Neural cell (in vitro differentiated cells): ENCODE results near the gene DCAF16.

Experiments
- EP300 ChIP-seq: fragments of 450-650 bp; conservative IDR thresholded peaks from 2 replicates; pipeline ENCODE4 v1.6.1; 2014; ENCODE audit warnings: antibody characterized with exemption, mild to moderate bottlenecking, moderate library complexity; ENCODE audit not compliant: poor library complexity, severe bottlenecking
- EZH2 ChIP-seq: fragments of 200-600, 300-800 bp; shearing (Covaris generic), sonication (generic); IDR thresholded peaks from 2 replicates; pipeline ENCODE4 v1.6.1; 2014; ENCODE audit warnings: antibody characterized with exemption, low read length, borderline replicate concordance, mild to moderate bottlenecking; ENCODE audit not compliant: insufficient read depth, poor library complexity, severe bottlenecking
- MXI1 ChIP-seq: fragments of 450-650 bp; conservative IDR thresholded peaks from 2 replicates; pipeline ENCODE4 v1.6.1; 2014; ENCODE audit warnings: antibody characterized with exemption, mild to moderate bottlenecking; ENCODE audit not compliant: poor library complexity, severe bottlenecking
- POLR2AphosphoS5 ChIP-seq: IDR thresholded peaks from 2 replicates; pipeline ENCODE4 v1.6.1; 2012
- SMC3 ChIP-seq: fragments of 450-650 bp; conservative IDR thresholded peaks from 2 replicates; pipeline ENCODE4 v1.6.1; 2014; ENCODE audit warnings: antibody characterized with exemption, mild to moderate bottlenecking, moderate library complexity; ENCODE audit not compliant: poor library complexity
- TAF1 ChIP-seq: IDR thresholded peaks from 2 replicates; pipeline ENCODE4 v1.6.1; 2012; ENCODE audit warnings: low read depth
- TF ChIP-seq, protein P1 (sequence below): fragments of 450-650 bp; IDR thresholded peaks from 2 replicates; pipeline ENCODE4 v1.5.1; 2014; ENCODE audit warnings: antibody characterized with exemption, mild to moderate bottlenecking, moderate library complexity; ENCODE audit not compliant: poor library complexity, severe bottlenecking
- TF ChIP-seq, protein P2 (sequence below): IDR thresholded peaks from 2 replicates; pipeline ENCODE4 v1.6.1; 2012; ENCODE audit warnings: borderline replicate concordance

DNA sequence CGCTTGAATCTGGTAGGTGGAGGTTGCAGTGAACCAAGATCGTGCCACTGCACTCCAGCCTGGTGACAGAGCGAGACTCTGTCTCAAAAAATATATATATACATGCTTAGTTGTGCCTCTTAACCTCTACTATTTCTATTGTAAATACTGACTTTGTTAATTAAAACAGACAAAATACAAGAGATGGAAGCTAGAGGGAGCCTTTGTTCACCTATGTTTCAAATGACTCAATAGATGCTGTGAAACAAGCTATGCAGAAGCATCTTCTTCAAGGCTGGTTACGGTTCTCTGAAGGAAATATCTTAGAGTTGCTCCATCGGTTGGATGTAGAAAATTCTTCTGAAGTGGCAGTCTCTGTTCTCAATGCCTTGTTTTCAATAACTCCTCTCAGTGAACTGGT, 6.5 kb upstream of the DCAF16 start:
- TF ChIP-seq, protein P1, sequence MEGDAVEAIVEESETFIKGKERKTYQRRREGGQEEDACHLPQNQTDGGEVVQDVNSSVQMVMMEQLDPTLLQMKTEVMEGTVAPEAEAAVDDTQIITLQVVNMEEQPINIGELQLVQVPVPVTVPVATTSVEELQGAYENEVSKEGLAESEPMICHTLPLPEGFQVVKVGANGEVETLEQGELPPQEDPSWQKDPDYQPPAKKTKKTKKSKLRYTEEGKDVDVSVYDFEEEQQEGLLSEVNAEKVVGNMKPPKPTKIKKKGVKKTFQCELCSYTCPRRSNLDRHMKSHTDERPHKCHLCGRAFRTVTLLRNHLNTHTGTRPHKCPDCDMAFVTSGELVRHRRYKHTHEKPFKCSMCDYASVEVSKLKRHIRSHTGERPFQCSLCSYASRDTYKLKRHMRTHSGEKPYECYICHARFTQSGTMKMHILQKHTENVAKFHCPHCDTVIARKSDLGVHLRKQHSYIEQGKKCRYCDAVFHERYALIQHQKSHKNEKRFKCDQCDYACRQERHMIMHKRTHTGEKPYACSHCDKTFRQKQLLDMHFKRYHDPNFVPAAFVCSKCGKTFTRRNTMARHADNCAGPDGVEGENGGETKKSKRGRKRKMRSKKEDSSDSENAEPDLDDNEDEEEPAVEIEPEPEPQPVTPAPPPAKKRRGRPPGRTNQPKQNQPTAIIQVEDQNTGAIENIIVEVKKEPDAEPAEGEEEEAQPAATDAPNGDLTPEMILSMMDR, result peak; percentile 80
- TF ChIP-seq POLR2AphosphoS5, result no peak
- TF ChIP-seq EP300, result no peak
- TF ChIP-seq EZH2, result no peak
- no peak for TF ChIP-seq TAF1
- peak; percentile 87 for TF ChIP-seq SMC3
- TF ChIP-seq, protein P2, sequence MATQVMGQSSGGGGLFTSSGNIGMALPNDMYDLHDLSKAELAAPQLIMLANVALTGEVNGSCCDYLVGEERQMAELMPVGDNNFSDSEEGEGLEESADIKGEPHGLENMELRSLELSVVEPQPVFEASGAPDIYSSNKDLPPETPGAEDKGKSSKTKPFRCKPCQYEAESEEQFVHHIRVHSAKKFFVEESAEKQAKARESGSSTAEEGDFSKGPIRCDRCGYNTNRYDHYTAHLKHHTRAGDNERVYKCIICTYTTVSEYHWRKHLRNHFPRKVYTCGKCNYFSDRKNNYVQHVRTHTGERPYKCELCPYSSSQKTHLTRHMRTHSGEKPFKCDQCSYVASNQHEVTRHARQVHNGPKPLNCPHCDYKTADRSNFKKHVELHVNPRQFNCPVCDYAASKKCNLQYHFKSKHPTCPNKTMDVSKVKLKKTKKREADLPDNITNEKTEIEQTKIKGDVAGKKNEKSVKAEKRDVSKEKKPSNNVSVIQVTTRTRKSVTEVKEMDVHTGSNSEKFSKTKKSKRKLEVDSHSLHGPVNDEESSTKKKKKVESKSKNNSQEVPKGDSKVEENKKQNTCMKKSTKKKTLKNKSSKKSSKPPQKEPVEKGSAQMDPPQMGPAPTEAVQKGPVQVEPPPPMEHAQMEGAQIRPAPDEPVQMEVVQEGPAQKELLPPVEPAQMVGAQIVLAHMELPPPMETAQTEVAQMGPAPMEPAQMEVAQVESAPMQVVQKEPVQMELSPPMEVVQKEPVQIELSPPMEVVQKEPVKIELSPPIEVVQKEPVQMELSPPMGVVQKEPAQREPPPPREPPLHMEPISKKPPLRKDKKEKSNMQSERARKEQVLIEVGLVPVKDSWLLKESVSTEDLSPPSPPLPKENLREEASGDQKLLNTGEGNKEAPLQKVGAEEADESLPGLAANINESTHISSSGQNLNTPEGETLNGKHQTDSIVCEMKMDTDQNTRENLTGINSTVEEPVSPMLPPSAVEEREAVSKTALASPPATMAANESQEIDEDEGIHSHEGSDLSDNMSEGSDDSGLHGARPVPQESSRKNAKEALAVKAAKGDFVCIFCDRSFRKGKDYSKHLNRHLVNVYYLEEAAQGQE, result no peak
- no peak for TF ChIP-seq MXI1
